Measurements from ENCODE around the gene PITRM1.
"Not testable (repeated sequence)": the region's sequence is repeated elsewhere in the genome, so short reads cannot be mapped to it uniquely, and the experiment has no call there.

The PITRM1 gene

GRCh38 chr10:3197348-3198003 is 24.9 kb upstream of the PITRM1 start:
- peak; percentile 94 for DNase-seq

- no peak for DNase-seq
These were observed 24.4 kb upstream of the PITRM1 start for GRCh38 chr10:3196958-3197347.

- no peak for DNase-seq
These were observed 23.9 kb upstream of the PITRM1 start for GRCh38 chr10:3196482-3196881.

- DNase-seq = no peak
These were observed 23.1 kb upstream of the PITRM1 start for GRCh38 chr10:3195726-3196125.

- DNase-seq = no peak
These were observed 22.7 kb upstream of the PITRM1 start for GRCh38 chr10:3195286-3195685.

GRCh38 chr10:3194871-3195270 is 22.3 kb upstream of the PITRM1 start:
- no peak for DNase-seq

- DNase-seq = no peak
These were observed 21.2 kb upstream of the PITRM1 start for GRCh38 chr10:3193751-3194150.

GRCh38 chr10:3192856-3193635 is 20.5 kb upstream of the PITRM1 start:
- peak; percentile 76 for DNase-seq

- no peak for DNase-seq
These were observed 18.2 kb upstream of the PITRM1 start for GRCh38 chr10:3190817-3191216.

GRCh38 chr10:3187229-3187628 is 14.6 kb upstream of the PITRM1 start:
- not testable (repeated sequence) for DNase-seq

- DNase-seq = no peak
These were observed 13.8 kb upstream of the PITRM1 start for GRCh38 chr10:3186368-3186767.

- DNase-seq = no peak
These were observed 12.8 kb upstream of the PITRM1 start for GRCh38 chr10:3185386-3185785.

GRCh38 chr10:3180355-3181025 is 7.9 kb upstream of the PITRM1 start:
- no peak for DNase-seq

- no peak for DNase-seq
These were observed 6.6 kb upstream of the PITRM1 start for GRCh38 chr10:3179174-3179573.

- no peak for DNase-seq
These were observed 5.5 kb upstream of the PITRM1 start for GRCh38 chr10:3178042-3178441.

GRCh38 chr10:3173171-3173878 is 743 bp upstream of the PITRM1 start:
- DNase-seq = no peak

GRCh38 chr10:3172081-3172445 is 519 bp downstream of the PITRM1 start:
- DNase-seq = peak; percentile 79

- DNase-seq = not testable (repeated sequence)
These were observed 1.1 kb downstream of the PITRM1 start for GRCh38 chr10:3171488-3171887.

GRCh38 chr10:3169673-3170072 is 2.9 kb downstream of the PITRM1 start:
- no peak for DNase-seq

- no peak for DNase-seq
These were observed 3.3 kb downstream of the PITRM1 start for GRCh38 chr10:3169271-3169670.

- no peak for DNase-seq
These were observed 4.8 kb downstream of the PITRM1 start for GRCh38 chr10:3167611-3168330.

- DNase-seq = no peak
These were observed 5.9 kb downstream of the PITRM1 start for GRCh38 chr10:3166496-3167290.

All from fibroblast of skin of scalp (primary cell).